GM12872 (cell line): ENCODE measurements around the gene CCSER1.

ENCODE experiments used
- TF ChIP-seq, protein P1 (sequence below): IDR thresholded peaks from 3 replicates; pipeline ENCODE4 v1.5.1; 2011; ENCODE audit warnings: low read depth, mild to moderate bottlenecking, low read length, moderate library complexity; ENCODE audit not compliant: insufficient read depth

The CCSER1 gene

DNA sequence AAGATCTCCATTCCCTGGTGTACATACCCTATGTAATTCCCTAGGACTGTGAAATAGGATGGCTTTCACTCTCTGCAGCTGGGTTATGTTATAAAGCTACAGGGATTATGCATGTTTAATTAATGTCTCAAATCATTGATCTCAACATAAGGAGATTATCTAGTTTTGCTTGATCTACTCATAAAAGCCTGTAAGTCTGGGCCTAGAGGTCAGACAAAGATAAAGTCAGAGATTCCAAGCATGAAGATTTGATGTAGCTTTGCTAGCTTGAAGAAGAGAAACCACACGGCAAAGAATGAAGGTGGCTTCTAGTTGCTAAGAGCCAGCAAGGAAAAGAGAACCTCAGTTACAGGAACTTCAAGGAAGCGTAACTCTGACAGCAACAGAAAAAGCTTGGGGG is 456.9 kb downstream of the CCSER1 start:
- TF ChIP-seq, protein P1, sequence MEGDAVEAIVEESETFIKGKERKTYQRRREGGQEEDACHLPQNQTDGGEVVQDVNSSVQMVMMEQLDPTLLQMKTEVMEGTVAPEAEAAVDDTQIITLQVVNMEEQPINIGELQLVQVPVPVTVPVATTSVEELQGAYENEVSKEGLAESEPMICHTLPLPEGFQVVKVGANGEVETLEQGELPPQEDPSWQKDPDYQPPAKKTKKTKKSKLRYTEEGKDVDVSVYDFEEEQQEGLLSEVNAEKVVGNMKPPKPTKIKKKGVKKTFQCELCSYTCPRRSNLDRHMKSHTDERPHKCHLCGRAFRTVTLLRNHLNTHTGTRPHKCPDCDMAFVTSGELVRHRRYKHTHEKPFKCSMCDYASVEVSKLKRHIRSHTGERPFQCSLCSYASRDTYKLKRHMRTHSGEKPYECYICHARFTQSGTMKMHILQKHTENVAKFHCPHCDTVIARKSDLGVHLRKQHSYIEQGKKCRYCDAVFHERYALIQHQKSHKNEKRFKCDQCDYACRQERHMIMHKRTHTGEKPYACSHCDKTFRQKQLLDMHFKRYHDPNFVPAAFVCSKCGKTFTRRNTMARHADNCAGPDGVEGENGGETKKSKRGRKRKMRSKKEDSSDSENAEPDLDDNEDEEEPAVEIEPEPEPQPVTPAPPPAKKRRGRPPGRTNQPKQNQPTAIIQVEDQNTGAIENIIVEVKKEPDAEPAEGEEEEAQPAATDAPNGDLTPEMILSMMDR = no peak

- TF ChIP-seq, protein P1 = no peak
Observed at GRCh38 chr4:90585961-90586360, 458.8 kb downstream of the CCSER1 start.

DNA sequence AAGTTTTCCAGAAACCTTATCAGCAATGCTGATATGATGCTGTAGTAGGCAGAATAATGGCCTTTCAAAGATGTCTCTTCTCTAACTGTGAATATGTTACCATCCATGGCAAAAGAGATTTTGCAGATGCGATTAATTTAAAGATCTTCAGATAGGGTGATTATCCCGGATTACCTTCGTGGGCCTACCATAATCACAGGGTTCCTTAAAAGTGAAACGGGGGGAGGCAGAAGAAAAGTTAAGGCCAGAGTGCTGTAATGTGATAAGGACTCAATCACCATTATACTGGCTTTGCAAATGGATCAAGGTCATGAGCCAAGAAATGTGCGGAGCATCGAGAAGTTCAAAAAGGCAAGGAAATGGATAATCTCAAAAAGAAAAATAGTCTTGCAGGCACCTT is 459.6 kb downstream of the CCSER1 start:
- TF ChIP-seq, protein P1 = no peak

DNA sequence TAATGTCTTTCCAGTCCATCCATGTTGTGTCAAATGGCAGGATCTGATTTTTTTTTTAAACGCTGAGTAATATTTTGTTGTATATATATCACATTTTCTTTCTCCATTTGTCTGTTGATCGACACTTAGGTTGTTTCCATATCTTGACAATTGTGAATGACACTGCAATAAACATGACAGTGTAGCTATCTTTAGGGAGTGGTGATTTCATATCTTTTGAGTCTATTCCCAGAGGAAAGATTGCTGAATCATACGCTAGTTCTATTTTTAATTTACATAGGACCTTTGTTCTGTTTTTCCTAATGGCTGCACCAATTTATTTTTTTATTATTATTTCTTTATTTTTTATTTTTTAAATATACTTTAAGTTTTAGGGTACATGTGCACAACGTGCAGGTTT is 470.7 kb downstream of the CCSER1 start:
- TF ChIP-seq, protein P1 = no peak

- TF ChIP-seq, protein P1 = no peak
Observed at GRCh38 chr4:90598741-90599140, 471.5 kb downstream of the CCSER1 start.

DNA sequence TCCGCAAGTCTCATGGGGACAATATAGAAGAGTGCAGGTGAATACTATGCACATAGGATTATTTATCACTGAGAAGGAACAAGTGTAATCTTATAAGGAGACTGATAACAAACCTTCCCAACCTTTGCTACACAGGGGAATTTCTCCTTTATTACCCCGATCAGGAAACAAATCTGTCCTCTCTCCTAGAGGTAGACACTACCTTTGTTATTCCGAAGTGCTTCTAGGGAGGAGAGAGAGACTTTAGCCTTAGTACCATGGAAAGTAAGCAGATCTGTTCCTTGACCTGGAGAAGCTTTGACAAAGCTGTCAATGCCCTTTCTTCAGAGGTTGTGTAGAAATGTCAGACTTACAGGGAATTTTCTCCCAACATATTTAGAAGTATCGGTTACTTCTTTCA is 475.5 kb downstream of the CCSER1 start:
- TF ChIP-seq, protein P1 = no peak

- TF ChIP-seq, protein P1 = no peak
Observed at GRCh38 chr4:90603540-90603939, 476.3 kb downstream of the CCSER1 start.

DNA sequence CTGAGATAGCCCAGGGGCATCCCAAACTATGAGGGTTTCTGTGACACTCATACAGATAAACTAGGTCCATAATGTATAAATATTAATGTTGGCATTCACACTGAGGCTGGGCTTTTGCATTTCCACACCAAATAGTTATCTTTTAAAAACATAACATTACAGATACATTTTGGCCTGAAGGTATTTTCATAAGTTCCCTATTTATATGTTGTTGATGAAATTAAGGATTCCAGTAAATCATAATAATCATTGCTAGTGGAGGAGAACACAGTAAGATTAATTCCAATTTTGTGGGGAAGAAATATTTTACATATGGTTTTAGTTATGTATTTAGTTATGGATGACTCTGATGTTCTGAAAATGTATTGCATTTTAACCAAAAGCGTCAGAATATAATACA is 479.6 kb downstream of the CCSER1 start:
- TF ChIP-seq, protein P1 = no peak
